GM12878 (cell line): ENCODE measurements around the gene CREBZF. TPM values are rescaled to one million over a fixed set of nuclear protein-coding genes. Genes with fewer than 3 reads are reported as not detected.

ENCODE experiments used
- ATAC-seq: fragments of 200-7000 bp; cut with Tn5 transposase; 3 replicates; pipeline ENCODE4 v1.9.1; 2020; ENCODE audit warnings: mild to moderate bottlenecking, moderate library complexity
- Bru-seq: library from RNA; stranded (reverse); fragments of 400-500 nt; gene quantifications from one replicate; lab custom pipeline; 2021; lab: Mats Ljungman, UMichigan
- BruChase-seq, 2 experiments: library from RNA; stranded (reverse); fragments of 400-500 nt; gene quantifications; one replicate each; lab custom pipeline; 2021; lab: Mats Ljungman, UMichigan
- BruUV-seq: library from RNA; stranded (reverse); fragments of 400-500 nt; replicated peaks from 2 replicates; lab custom pipeline; 2021; lab: Mats Ljungman, UMichigan
- CTCF ChIA-PET: fragments of 300-600 bp; sonication (Branson Sonifier 250); formaldehyde crosslinking; extraction: SDS; loops from one replicate; lab custom pipeline; 2021; ENCODE audit warnings: inconsistent platforms; lab: Yijun Ruan, JAX
- POLR2A ChIA-PET: fragments of 350-600 bp; formaldehyde crosslinking; extraction: SDS; loops from one replicate; lab custom pipeline; 2021; ENCODE audit warnings: inconsistent platforms; lab: Charles Lee
- RAD21 ChIA-PET: fragments of 300-600 bp; sonication (Branson Sonifier 250); formaldehyde crosslinking; loops from one replicate; lab custom pipeline; 2023; ENCODE audit warnings: antibody characterized with exemption; ENCODE audit not compliant: unreplicated experiment; lab: Charles Lee
- SMC1A ChIA-PET: fragments of 300-600 bp; sonication (Branson Sonifier 250); formaldehyde crosslinking; loops from one replicate; lab custom pipeline; 2023; ENCODE audit not compliant: unreplicated experiment, uncharacterized antibody; lab: Charles Lee
- DNase-seq: peaks from one replicate; pipeline ENCODE4 v3.0.0-alpha.2; 2011; ENCODE audit warnings: low read depth, low spot score
- FAIRE-seq: peaks from 3 replicates; lab custom pipeline; 2011; peaks lifted over from hg19 to GRCh38; lab: Jason Lieb, UNC
- H2AFZ ChIP-seq: 2 replicates; pipeline ENCODE4 v1.6.0; 2011; ENCODE audit warnings: low read depth, low read length, control low read depth; ENCODE audit not compliant: control insufficient read depth
- H3K27ac ChIP-seq: 2 replicates; pipeline ENCODE4 v1.5.1; 2011; ENCODE audit warnings: control low read depth; ENCODE audit not compliant: control insufficient read depth, insufficient read depth
- H3K27me3 ChIP-seq, 2 experiments: replicated peaks in 1 of 2; 2 replicates each; pipeline versions ENCODE4 v1.6.0 to v1.6.1; 2011; ENCODE audit warnings: low read length in 1 of 2; ENCODE audit not compliant: control insufficient read depth in 2 of 2, insufficient read depth in 2 of 2
- H3K36me3 ChIP-seq, 2 experiments: 2 replicates each; pipeline ENCODE4 v1.5.1; 2011; ENCODE audit warnings: low read length in 1 of 2; ENCODE audit not compliant: control insufficient read depth in 2 of 2, insufficient read depth in 2 of 2
- H3K4me1 ChIP-seq: 2 replicates; pipeline ENCODE4 v1.6.1; 2011; ENCODE audit warnings: mild to moderate bottlenecking, low read length, moderate library complexity, mixed read lengths; ENCODE audit not compliant: control insufficient read depth, insufficient read depth
- H3K4me2 ChIP-seq: 2 replicates; pipeline ENCODE4 v1.6.0; 2011; ENCODE audit warnings: control low read depth; ENCODE audit not compliant: control insufficient read depth, insufficient read depth
- H3K4me3 ChIP-seq: fragments of 200-600 bp; sonication (generic); 2 replicates; pipeline ENCODE4 v1.5.1; 2016
- H3K79me2 ChIP-seq: 2 replicates; pipeline ENCODE4 v1.6.0; 2011; ENCODE audit warnings: low read length; ENCODE audit not compliant: control insufficient read depth, insufficient read depth
- H3K9ac ChIP-seq: 2 replicates; pipeline ENCODE4 v1.8.0; 2011; ENCODE audit warnings: low read length, control low read depth, mixed read lengths; ENCODE audit not compliant: control insufficient read depth, insufficient read depth
- H3K9me3 ChIP-seq: replicated peaks from 3 replicates; pipeline ENCODE4 v1.5.1; 2011; ENCODE audit warnings: mild to moderate bottlenecking, low read length; ENCODE audit not compliant: control insufficient read depth, insufficient read depth
- H4K20me1 ChIP-seq: 2 replicates; pipeline ENCODE4 v1.6.0; 2011; ENCODE audit not compliant: control insufficient read depth, insufficient read depth
- FOXM1 ChIP-seq: IDR thresholded peaks from 2 replicates; pipeline ENCODE4 v1.6.1; 2012; ENCODE audit warnings: low read depth, mild to moderate bottlenecking, inconsistent platforms, low read length, moderate library complexity
- GABPA ChIP-seq: IDR thresholded peaks from 2 replicates; pipeline ENCODE4 v1.6.1; 2014; ENCODE audit warnings: antibody characterized with exemption, low read depth, mild to moderate bottlenecking, inconsistent platforms
- HDAC2 ChIP-seq: fragments of 200-600 bp; sonication (generic); IDR thresholded peaks from 2 replicates; pipeline ENCODE4 v1.6.1; 2017
- IKZF1 ChIP-seq: fragments of 450-650 bp; conservative IDR thresholded peaks from 2 replicates; pipeline ENCODE4 v1.6.1; 2017; ENCODE audit warnings: antibody characterized with exemption, mild to moderate bottlenecking
- MEF2B ChIP-seq: fragments of 450-650 bp; IDR thresholded peaks from 2 replicates; pipeline ENCODE4 v1.6.1; 2018; ENCODE audit warnings: mild to moderate bottlenecking, moderate library complexity; ENCODE audit not compliant: partially characterized antibody, poor library complexity, severe bottlenecking
- MYC ChIP-seq: IDR thresholded peaks from 2 replicates; pipeline ENCODE4 v1.6.1; 2011; ENCODE audit warnings: mild to moderate bottlenecking, low read length, moderate library complexity, inconsistent platforms; ENCODE audit not compliant: insufficient read depth, insufficient replicate concordance, insufficient read length, severe bottlenecking
- POLR2A ChIP-seq: IDR thresholded peaks from 2 replicates; pipeline ENCODE4 v1.6.1; 2011; ENCODE audit warnings: low read depth, mild to moderate bottlenecking, low read length
- POLR2AphosphoS2 ChIP-seq: IDR thresholded peaks from 2 replicates; pipeline ENCODE4 v1.6.1; 2011; ENCODE audit warnings: low read depth, mild to moderate bottlenecking, low read length, improper control_type of control experiment, moderate library complexity
- POLR2AphosphoS5 ChIP-seq: IDR thresholded peaks from 2 replicates; pipeline ENCODE4 v1.6.1; 2011; ENCODE audit warnings: mild to moderate bottlenecking, low read length, inconsistent platforms
- POU2F2 ChIP-seq: IDR thresholded peaks from 3 replicates; pipeline ENCODE4 v1.6.1; 2011; ENCODE audit warnings: low read depth, mild to moderate bottlenecking, low read length, borderline replicate concordance
- RBBP5 ChIP-seq: fragments of 200-600 bp; sonication (generic); conservative IDR thresholded peaks from 2 replicates; pipeline ENCODE4 v1.6.1; 2016
- SMARCA5 ChIP-seq: fragments of 450-650 bp; IDR thresholded peaks from 2 replicates; pipeline ENCODE4 v1.6.1; 2017; ENCODE audit warnings: mild to moderate bottlenecking
- SMC3 ChIP-seq: IDR thresholded peaks from 2 replicates; pipeline ENCODE4 v1.6.1; 2011; ENCODE audit warnings: low read length, improper control_type of control experiment, borderline replicate concordance
- SUPT20H ChIP-seq: IDR thresholded peaks from 2 replicates; pipeline ENCODE4 v1.6.1; 2011; ENCODE audit warnings: low read depth, mild to moderate bottlenecking, low read length, moderate library complexity, borderline replicate concordance; ENCODE audit not compliant: control insufficient read depth
- TARDBP ChIP-seq: IDR thresholded peaks from 2 replicates; pipeline ENCODE4 v1.6.1; 2016; ENCODE audit warnings: borderline replicate concordance
- TCF12 ChIP-seq: IDR thresholded peaks from 2 replicates; pipeline ENCODE4 v1.6.1; 2011; ENCODE audit warnings: low read depth, mild to moderate bottlenecking, low read length
- WGBS: methylation state at CpG from one replicate; pipeline ENCODE4 v1.1.6; 2016; ENCODE audit warnings: low lambda C conversion rate; ENCODE audit not compliant: insufficient replicate concordance, insufficient coverage; ENCODE audit errors: missing lambda C conversion rate; 5-methylcytosine and 5-hydroxymethylcytosine counted together
- in situ Hi-C: fragments of 300-500 bp; cut with MboI; formaldehyde crosslinking; loops from 9 replicates; pipeline ENCODE4 v1.14.3; 2018; ENCODE audit warnings: mixed read lengths
- intact Hi-C: fragments of 100-400 bp; cut with micrococcal nuclease; formaldehyde crosslinking; loops from one replicate; pipeline ENCODE4 v1.14.2; 2022; ENCODE audit not compliant: unreplicated experiment
- long read RNA-seq, 2 experiments: library from polyadenylated mRNA; unstranded; transcript quantifications; one replicate each; pipeline ENCODE4 v2.0.0, GENCODE V29; 2019 to 2020
- polyA minus RNA-seq, 3 experiments: library from RNA; depleted of rRNA, polyadenylated mRNA; stranded (reverse); fragments of >200 nt; gene quantifications; 2 replicates each; pipeline ENCODE4 v1.2.3, GENCODE V29; 2011
- polyA plus RNA-seq, 11 experiments: library from polyadenylated mRNA; depleted of rRNA in 4 of 11; unstranded in 6 of 11; stranded (reverse) in 5 of 11; fragments of >200 nt; fragmentation: Nextera tagmentation in 4 of 11; fragmentation: Illumina TruSeq in 1 of 11; extraction: Ambion mirVana in 4 of 11; extraction: Trizol in 1 of 11; gene quantifications; 1 replicate in 1 of 11; 2 replicates in 10 of 11; pipeline versions ENCODE4 v1.2.1 to v1.2.3, GENCODE V29; 2011 to 2016; ENCODE audit warnings: inconsistent platforms in 2 of 11, missing spikeins in 2 of 11, low read depth in 1 of 11
- total RNA-seq, 4 experiments: library from RNA; depleted of rRNA in 3 of 4; stranded (reverse); fragments of >200 nt in 3 of 4; fragmentation: Illumina TruSeq in 1 of 4; extraction: Trizol in 1 of 4; gene quantifications; 2 replicates each; pipeline versions ENCODE4 v1.2.1 to v1.2.3, GENCODE V29; 2013 to 2021
- TF ChIP-seq, protein P1 (sequence below): IDR thresholded peaks from 2 replicates; pipeline ENCODE4 v1.6.1; 2012; ENCODE audit warnings: low read depth, low read length, improper control_type of control experiment

CREBZF gene, protein sequence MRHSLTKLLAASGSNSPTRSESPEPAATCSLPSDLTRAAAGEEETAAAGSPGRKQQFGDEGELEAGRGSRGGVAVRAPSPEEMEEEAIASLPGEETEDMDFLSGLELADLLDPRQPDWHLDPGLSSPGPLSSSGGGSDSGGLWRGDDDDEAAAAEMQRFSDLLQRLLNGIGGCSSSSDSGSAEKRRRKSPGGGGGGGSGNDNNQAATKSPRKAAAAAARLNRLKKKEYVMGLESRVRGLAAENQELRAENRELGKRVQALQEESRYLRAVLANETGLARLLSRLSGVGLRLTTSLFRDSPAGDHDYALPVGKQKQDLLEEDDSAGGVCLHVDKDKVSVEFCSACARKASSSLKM
- 186 and 190 TPM in 2 replicates for total RNA-seq (2013; cell fraction: nucleolus; rRNA removed)
- total RNA-seq (2014; rRNA removed) (46.5 and 49.2 TPM in 2 replicates), total RNA-seq (2014; rRNA removed; fragmentation: Illumina TruSeq; extraction: Trizol) (33.0 TPM in 2 replicates), total RNA-seq (2021) (39.0 and 40.8 TPM in 2 replicates), polyA plus RNA-seq (2011; rRNA removed) (46.9 and 69.7 TPM in 2 replicates), polyA plus RNA-seq (2014; fragmentation: Illumina TruSeq; extraction: Trizol) (35.1 and 38.3 TPM in 2 replicates), polyA plus RNA-seq (2014; fragmentation: Nextera tagmentation; extraction: Ambion mirVana) (10 to 100 TPM; 11.1 TPM), polyA plus RNA-seq (2014; rRNA removed) (45.9 and 51.2 TPM in 2 replicates), polyA plus RNA-seq (2016; fragmentation: Nextera tagmentation; extraction: Ambion mirVana) (10 to 100 TPM; 25.9 to 27.6 TPM), polyA minus RNA-seq (2011; rRNA and poly(A)+ RNA removed) (36.6 and 45.9 TPM in 2 replicates), Bru-seq, nascent RNA (percentile 85 among the genes with signal in this experiment), BruChase-seq, experiment 1, labeled RNA remaining after a 6-hour chase (percentile 87 among the genes with signal in this experiment), BruChase-seq, experiment 2, labeled RNA remaining after a 2-hour chase (percentile 92 among the genes with signal in this experiment)
- 12.4 TPM for polyA plus RNA-seq (2011; ENCODE audit: low read depth)
- 22.1 and 33.5 TPM in 2 replicates for polyA plus RNA-seq (2011; cell fraction: cytosol; rRNA removed)
- 95.6 and 115 TPM in 2 replicates for polyA plus RNA-seq (2011; cell fraction: nucleus; rRNA removed)
- polyA plus RNA-seq (2012) = 26.2 and 34.2 TPM in 2 replicates
- 14.9 and 16.4 TPM in 2 replicates for polyA minus RNA-seq (2011; cell fraction: cytosol; rRNA and poly(A)+ RNA removed)
- 67.3 and 84.7 TPM in 2 replicates for polyA minus RNA-seq (2011; cell fraction: nucleus; rRNA and poly(A)+ RNA removed)
- long read RNA-seq, experiment 1, full-length matches to known transcripts = 6 of 8 reads
- long read RNA-seq, experiment 1, partial matches to known transcripts = 1 of 8 reads
- long read RNA-seq, experiment 1, other reads (novel, unspliced or antisense) = 1 of 8 reads
- long read RNA-seq, experiment 2, full-length matches to known transcripts = 5 of 9 reads
- long read RNA-seq, experiment 2, partial matches to known transcripts = 1 of 9 reads
- long read RNA-seq, experiment 2, other reads (novel, unspliced or antisense) = 3 of 9 reads

DNA sequence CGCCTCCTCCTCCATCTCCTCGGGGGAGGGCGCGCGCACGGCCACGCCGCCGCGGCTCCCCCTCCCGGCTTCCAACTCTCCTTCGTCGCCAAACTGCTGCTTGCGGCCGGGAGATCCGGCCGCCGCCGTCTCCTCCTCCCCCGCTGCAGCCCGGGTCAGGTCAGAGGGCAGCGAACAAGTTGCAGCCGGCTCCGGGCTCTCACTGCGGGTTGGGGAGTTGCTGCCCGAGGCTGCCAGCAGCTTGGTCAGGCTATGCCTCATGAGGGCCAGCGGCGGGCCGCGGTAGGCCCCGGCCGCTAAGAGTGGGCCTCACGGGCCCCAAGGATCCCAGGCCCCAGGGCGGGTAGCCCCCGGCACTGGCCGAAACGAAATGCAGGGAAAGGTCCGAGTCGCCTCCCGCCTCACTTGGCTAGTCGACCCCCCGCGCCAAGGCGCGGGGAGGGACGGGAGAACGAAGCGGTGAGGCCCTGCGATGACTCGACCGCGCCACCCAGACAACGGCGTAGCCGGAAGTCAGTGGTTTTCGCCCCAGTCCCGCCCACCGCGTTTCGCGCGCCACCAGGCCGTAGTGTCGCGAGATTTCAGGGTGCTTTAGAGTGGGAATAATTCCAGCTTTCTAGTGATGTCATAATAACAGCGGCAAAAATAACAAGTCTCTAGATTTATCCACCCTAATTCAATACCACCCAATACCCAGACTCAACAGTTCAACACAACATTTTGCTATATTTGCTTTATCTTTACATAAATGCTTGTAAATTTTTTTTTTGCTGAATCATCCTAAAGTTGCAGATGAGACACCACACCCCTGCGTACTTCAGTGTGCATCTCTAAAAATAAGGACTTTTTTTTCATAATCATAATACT is at the start of gene CREBZF:
Gene CREBZF, minus strand, starts transcription at position 515 of the 867 bp plus-strand sequence. Its CDS starts 254 bp downstream, at position 261.
- H3K79me2 ChIP-seq = peaks cover 54% of the 10 kb centered on the region
- SMC1A ChIA-PET = interaction anchor here (0.6 to 8.2 kb wide), 4 partner anchors 10 to 98 kb away, joined by 3 to 66 read pairs (median 5); partner anchors contain the start of gene TMEM126A
- in situ Hi-C loops = no loop called here
- peak; percentile 94 for TF ChIP-seq POLR2A
- peak; percentile 76 for TF ChIP-seq IKZF1
- TF ChIP-seq FOXM1 = peak; percentile 20; the same call in 1 of the 2 replicates
- TF ChIP-seq POLR2AphosphoS5 = peak; percentile 94
- 0 out of 2 replicates have a peak, but pooled peaks have one; percentile 16 for TF ChIP-seq TARDBP
- TF ChIP-seq MYC = peak; percentile 57
- no peak for TF ChIP-seq SUPT20H
- no peak for TF ChIP-seq RBBP5
- peak; percentile 66 for TF ChIP-seq GABPA
- TF ChIP-seq MEF2B = no peak
- peak; percentile 33; the same call in 1 of the 2 replicates for TF ChIP-seq TCF12
- TF ChIP-seq SMARCA5 = no peak
- no peak for TF ChIP-seq HDAC2
- TF ChIP-seq POU2F2 = peak; percentile 69; the same call in 2 of the 3 replicates
- no peak for TF ChIP-seq SMC3
- peak; percentile 85; the same call in 1 of the 2 replicates for TF ChIP-seq POLR2AphosphoS2
- TF ChIP-seq, protein P1, sequence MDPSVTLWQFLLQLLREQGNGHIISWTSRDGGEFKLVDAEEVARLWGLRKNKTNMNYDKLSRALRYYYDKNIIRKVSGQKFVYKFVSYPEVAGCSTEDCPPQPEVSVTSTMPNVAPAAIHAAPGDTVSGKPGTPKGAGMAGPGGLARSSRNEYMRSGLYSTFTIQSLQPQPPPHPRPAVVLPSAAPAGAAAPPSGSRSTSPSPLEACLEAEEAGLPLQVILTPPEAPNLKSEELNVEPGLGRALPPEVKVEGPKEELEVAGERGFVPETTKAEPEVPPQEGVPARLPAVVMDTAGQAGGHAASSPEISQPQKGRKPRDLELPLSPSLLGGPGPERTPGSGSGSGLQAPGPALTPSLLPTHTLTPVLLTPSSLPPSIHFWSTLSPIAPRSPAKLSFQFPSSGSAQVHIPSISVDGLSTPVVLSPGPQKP = peak; percentile 63

More for the DNA sequence above, at the start of gene CREBZF:
- ATAC-seq = peak; percentile 89
- RAD21 ChIA-PET = interaction anchor here (1.0 to 2.9 kb wide), 2 partner anchors 17 to 37 kb away, joined by 3 to 10 read pairs; partner anchors contain the start of genes DLG2, TMEM126A and TMEM126B
- Histone ChIP-seq H2AFZ (peak within 1 kb of the TSS; percentile 99), H3K4me2 (peak within 1 kb of the TSS; percentile 91), H3K4me1 (no peaks in the 10 kb centered on the region), H4K20me1 (peaks cover 10% of the 10 kb centered on the region; the same call in 1 of the 2 replicates), H3K4me3 (peak within 1 kb of the TSS; percentile 91), H3K36me3 (peaks cover 0 to 8% of the 10 kb centered on the region in 2 experiments; a peak in 2 of 4 replicates), H3K9ac (peak within 1 kb of the TSS; percentile 95), H3K9me3 (no peaks in the 10 kb centered on the region), H3K27me3 (no peaks in the 10 kb centered on the region), H3K27ac (peak within 1 kb of the TSS; percentile 87)
- BruUV-seq = no TSS peak
- no peak for FAIRE-seq
- intact Hi-C loops = loop anchor here (1.0 to 10.0 kb wide), 3 partner anchors 18 to 630 kb away; partner anchors contain the start of genes TMEM126A and TMEM126B
- POLR2A ChIA-PET = interaction anchor here (0.6 to 6.7 kb wide), 6 partner anchors 12 to 37 kb away, joined by 3 to 43 read pairs (median 4); partner anchors contain the start of genes DLG2, TMEM126A and TMEM126B
- CTCF ChIA-PET = interaction anchor here (0.7 to 4.0 kb wide), 2 partner anchors 15 to 17 kb away, joined by 3 to 21 read pairs; partner anchors contain the start of gene TMEM126A
- peak; percentile 84 for DNase-seq
- under 1% methylated on average over 55 of the region's 67 CpGs for WGBS
